Tibial nerve (tissue), 4 donors: Measurements from ENCODE around the gene KCNQ1. TPM values are rescaled to one million over a fixed set of nuclear protein-coding genes. Genes with fewer than 3 reads are reported as not detected.

Experiments
- DNase-seq, 2 donors: peaks; one replicate each; pipeline ENCODE4 v3.0.0-alpha.2; 2019; ENCODE audit warnings: low spot score in 2 of 2
- H3K27ac ChIP-seq, 4 donors: fragments of 200-600 bp; sonication (generic) in 3 of 4; one replicate each; pipeline ENCODE4 v1.5.1; 2017 to 2019; ENCODE audit warnings: mild to moderate bottlenecking in 1 of 4
- H3K27me3 ChIP-seq, 2 donors: fragments of 200-600 bp; sonication (generic) in 1 of 2; one replicate each; pipeline versions ENCODE4 v1.5.1 to v1.6.0; 2017 to 2019
- H3K36me3 ChIP-seq, 3 donors: fragments of 200-600 bp; sonication (generic); one replicate each; pipeline ENCODE4 v1.5.1; 2018 to 2019
- H3K4me1 ChIP-seq, 4 donors: fragments of 200-600 bp; sonication (generic) in 3 of 4; one replicate each; pipeline ENCODE4 v1.5.1; 2017 to 2019
- H3K4me3 ChIP-seq, 4 donors: fragments of 200-600 bp; sonication (generic) in 3 of 4; one replicate each; pipeline ENCODE4 v1.5.1; 2017 to 2019; ENCODE audit warnings: mild to moderate bottlenecking in 1 of 4, moderate library complexity in 1 of 4
- H3K9me3 ChIP-seq, 4 donors: fragments of 200-600 bp; sonication (generic) in 3 of 4; one replicate each; pipeline ENCODE4 v1.5.1; 2017 to 2019
- EP300 ChIP-seq, 2 donors: sonication (generic); formaldehyde crosslinking; IDR thresholded peaks; one replicate each; pipeline ENCODE4 v1.6.1; 2017; ENCODE audit warnings: antibody characterized with exemption in 2 of 2, mild to moderate bottlenecking in 1 of 2
- POLR2A ChIP-seq, 2 donors: fragments of 450-650 bp; IDR thresholded peaks; one replicate each; pipeline ENCODE4 v1.6.1; 2017; ENCODE audit warnings: antibody characterized with exemption in 2 of 2, mild to moderate bottlenecking in 2 of 2, moderate library complexity in 2 of 2
- WGBS, 2 donors: methylation state at CpG; one replicate each; pipeline ENCODE4 v1.1.5; 2018; 5-methylcytosine and 5-hydroxymethylcytosine counted together
- total RNA-seq, 4 donors: library from RNA; depleted of rRNA; stranded (reverse); fragments of >200 nt; gene quantifications; one replicate each; pipeline ENCODE4 v1.1.0, GENCODE V29; 2016
- TF ChIP-seq, protein P1 (sequence below), 5 experiments: fragments of 200-600 bp in 3 of 5; fragments of 450-650 bp in 2 of 5; sonication (generic) in 3 of 5; IDR thresholded peaks; one replicate each; pipeline ENCODE4 v1.5.1; 2016 to 2019; ENCODE audit warnings: antibody characterized with exemption in 5 of 5, mild to moderate bottlenecking in 3 of 5, moderate library complexity in 2 of 5

KCNQ1 gene
- total RNA-seq, 4 donors from 2014 or later: 3.5 to 11.4 (median 7.5) TPM

DNA sequence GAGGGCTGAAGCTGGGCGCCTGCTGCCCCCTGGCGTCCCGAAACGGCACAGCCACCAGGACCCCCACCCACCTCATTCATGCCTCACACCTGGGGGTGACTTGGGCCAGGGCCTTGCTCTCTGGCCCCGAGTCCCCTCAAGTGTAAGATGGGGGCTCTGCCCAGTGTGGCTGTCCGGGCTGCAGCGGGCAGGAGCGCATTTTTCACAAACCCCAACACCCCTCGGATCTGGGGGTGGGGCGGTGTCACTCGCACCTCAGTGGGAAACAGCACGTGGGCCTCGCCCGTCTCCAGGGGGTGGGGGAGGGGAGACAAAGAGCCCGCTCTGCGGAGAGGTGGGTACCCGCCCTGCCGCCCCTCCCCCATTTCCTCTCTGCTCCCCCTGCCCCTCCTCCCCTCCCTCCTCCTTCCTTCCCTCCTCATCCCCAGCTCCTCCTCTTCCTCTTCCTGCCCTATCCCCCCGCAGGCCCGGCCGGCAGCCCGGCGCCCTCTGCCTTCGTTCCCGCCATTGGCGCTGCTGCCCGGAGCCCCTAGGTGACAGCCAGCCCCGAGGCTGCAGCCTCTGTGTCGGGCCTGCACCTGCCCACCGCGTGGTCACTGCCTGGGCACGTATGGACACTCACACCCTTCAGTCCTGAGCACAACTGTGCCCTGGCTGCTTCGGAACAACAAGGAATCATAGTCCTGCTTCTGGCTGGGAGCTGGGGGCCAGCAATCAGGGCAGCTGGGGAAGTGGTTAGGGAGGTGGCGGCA lies 447.6 kb downstream of the KCNQ1 start:
- H3K36me3 ChIP-seq: no peaks in the 10 kb centered on the region
- H3K4me1 ChIP-seq: peaks cover 0 to 43% (median 21%) of the 10 kb centered on the region in 4 donors
- 6% methylated on average over 25 to 34 of the region's 34 CpGs for WGBS, 2 donors
- H3K27me3 ChIP-seq: no peaks in the 10 kb centered on the region
- peak overlapping the region; percentile 46 to 79 (median 69) for H3K27ac ChIP-seq
- TF ChIP-seq POLR2A (IDR thresholded peaks at IDR 0.05): no peak
- no peak for TF ChIP-seq EP300 (IDR thresholded peaks at IDR 0.05)
- TF ChIP-seq, protein P1, sequence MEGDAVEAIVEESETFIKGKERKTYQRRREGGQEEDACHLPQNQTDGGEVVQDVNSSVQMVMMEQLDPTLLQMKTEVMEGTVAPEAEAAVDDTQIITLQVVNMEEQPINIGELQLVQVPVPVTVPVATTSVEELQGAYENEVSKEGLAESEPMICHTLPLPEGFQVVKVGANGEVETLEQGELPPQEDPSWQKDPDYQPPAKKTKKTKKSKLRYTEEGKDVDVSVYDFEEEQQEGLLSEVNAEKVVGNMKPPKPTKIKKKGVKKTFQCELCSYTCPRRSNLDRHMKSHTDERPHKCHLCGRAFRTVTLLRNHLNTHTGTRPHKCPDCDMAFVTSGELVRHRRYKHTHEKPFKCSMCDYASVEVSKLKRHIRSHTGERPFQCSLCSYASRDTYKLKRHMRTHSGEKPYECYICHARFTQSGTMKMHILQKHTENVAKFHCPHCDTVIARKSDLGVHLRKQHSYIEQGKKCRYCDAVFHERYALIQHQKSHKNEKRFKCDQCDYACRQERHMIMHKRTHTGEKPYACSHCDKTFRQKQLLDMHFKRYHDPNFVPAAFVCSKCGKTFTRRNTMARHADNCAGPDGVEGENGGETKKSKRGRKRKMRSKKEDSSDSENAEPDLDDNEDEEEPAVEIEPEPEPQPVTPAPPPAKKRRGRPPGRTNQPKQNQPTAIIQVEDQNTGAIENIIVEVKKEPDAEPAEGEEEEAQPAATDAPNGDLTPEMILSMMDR (IDR thresholded peaks at IDR 0.05): peak; percentile 87 to 99 (median 95)
- H3K4me3 ChIP-seq: peak overlapping the region; percentile 22 to 56 (median 42)
- no peaks in the 10 kb centered on the region for H3K9me3 ChIP-seq
- DNase-seq: peak in 1 of 2 donors; percentile 20

DNA sequence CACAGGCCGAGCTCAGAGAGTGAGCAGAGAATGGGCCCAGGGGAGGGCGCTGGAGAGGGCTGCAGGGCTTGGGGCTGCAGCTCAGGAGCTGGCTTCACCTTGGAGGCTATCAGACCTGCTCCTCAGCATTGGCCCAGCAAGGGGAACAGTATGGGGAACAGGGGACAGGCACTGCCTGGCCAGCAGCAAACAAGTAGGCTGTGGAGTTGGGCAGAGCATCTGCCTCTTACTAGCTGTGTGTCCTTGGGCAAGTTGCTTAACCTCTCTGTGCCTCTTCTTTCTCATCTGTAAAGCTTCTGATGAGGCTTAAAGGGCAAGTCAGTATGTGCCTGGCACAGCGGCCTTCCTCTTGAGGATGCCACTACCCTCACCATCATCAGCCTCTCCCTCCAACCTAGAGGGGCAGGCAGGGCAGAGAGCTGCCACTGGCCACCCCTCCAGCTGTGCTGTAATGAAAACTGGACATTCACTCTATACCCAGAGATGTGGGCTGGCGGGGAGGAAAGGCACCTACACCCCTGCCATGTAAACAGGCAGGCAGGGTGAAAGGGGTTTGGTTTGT lies 448.2 kb downstream of the KCNQ1 start:
- TF ChIP-seq, protein P1 (IDR thresholded peaks at IDR 0.05): no peak
- TF ChIP-seq EP300 (IDR thresholded peaks at IDR 0.05): no peak
- TF ChIP-seq POLR2A (IDR thresholded peaks at IDR 0.05): no peak
- peak overlapping the region in 3 of 4 donors; percentile 66 to 79 (median 72) for H3K27ac ChIP-seq
- H3K4me1 ChIP-seq: peaks cover 0 to 38% (median 21%) of the 10 kb centered on the region in 4 donors
- no peaks in the 10 kb centered on the region for H3K27me3 ChIP-seq
- H3K36me3 ChIP-seq: no peaks in the 10 kb centered on the region
- H3K4me3 ChIP-seq: peak overlapping the region in 2 of 4 donors; percentile 48 to 56
- no peaks in the 10 kb centered on the region for H3K9me3 ChIP-seq
- WGBS, 2 donors: 53 to 55% methylated on average over 4 of the region's 4 CpGs
- DNase-seq: no peak

DNA sequence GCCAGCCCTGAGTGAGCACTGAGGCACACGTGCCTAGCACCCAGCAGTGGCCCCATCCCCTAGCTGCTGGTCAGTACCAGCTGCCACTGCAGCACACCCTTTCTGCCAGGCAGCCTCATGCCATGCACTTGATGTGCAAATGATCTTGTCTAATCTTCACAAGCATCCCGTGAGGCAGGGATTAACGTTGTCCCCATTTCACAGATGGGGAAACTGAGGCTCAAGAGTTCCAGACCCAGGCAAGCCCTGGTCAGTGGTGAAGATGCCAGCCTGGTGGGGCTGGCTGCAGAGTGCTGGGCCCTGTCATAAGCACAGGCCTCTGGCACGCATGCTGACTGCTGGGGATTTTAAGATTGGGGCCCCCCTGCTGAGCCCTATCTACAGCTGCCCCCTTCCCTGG lies 449.1 kb downstream of the KCNQ1 start:
- TF ChIP-seq EP300 (IDR thresholded peaks at IDR 0.05): no peak
- no peak for TF ChIP-seq POLR2A (IDR thresholded peaks at IDR 0.05)
- TF ChIP-seq, protein P1 (IDR thresholded peaks at IDR 0.05): no peak
- H3K27me3 ChIP-seq: no peaks in the 10 kb centered on the region
- H3K36me3 ChIP-seq: no peaks in the 10 kb centered on the region
- WGBS, 2 donors: 80 to 91% methylated on average over 4 of the region's 4 CpGs
- DNase-seq: no peak
- no peaks in the 10 kb centered on the region for H3K9me3 ChIP-seq
- H3K27ac ChIP-seq: no peak overlapping the region
- H3K4me3 ChIP-seq: no peak overlapping the region
- peaks cover 0 to 41% (median 27%) of the 10 kb centered on the region in 4 donors for H3K4me1 ChIP-seq

DNA sequence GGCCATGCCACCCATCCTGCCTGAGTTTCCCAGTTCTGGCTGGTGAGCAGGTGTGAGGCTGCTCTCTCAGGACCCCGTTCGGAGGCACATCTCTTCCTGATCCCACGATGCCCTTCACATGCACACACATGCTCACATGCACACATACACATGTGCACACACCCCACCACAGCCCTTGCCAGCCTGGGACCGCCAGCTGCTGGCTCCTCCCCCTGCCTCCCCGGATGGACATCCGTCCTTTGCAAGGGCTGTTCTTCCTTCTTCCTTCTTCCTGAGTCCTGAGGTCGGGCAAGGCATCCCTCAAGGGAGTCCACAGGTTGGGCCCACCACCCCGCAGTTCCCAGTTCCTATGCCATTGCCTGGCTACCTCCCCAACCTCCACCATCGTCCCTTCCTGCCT lies 451.2 kb downstream of the KCNQ1 start:
- Histone ChIP-seq H3K27ac (no peak overlapping the region), H3K4me3 (no peak overlapping the region), H3K9me3 (no peaks in the 10 kb centered on the region), H3K4me1 (peaks cover 0 to 48% (median 25%) of the 10 kb centered on the region in 4 donors), H3K36me3 (no peaks in the 10 kb centered on the region), H3K27me3 (no peaks in the 10 kb centered on the region)
- TF ChIP-seq EP300 (IDR thresholded peaks at IDR 0.05) (no peak), POLR2A (IDR thresholded peaks at IDR 0.05) (no peak)
- 68 to 75% methylated on average over 9 of the region's 9 CpGs for WGBS, 2 donors
- DNase-seq: no peak

DNA sequence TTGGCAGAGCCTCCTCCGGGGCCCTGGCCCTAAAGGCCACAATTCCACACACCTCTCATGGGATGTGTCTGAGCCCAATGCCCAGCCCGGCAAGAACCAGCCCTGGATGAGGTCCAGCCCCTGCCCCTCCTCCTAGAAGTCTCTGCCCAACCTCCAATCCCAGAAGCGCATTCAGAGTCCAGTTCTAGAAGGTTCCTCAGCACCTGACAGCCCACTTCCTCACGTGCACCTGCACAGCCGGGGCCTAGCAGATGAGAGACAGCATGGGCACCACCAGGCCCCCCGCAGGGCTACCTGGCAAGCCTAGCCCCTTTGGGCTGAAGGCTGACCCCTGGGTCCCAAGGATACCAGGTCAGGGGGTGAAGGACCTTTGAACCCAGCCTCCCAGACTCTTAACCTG lies 452.2 kb downstream of the KCNQ1 start:
- Histone ChIP-seq H3K27me3 (no peaks in the 10 kb centered on the region), H3K9me3 (no peaks in the 10 kb centered on the region), H3K27ac (no peak overlapping the region), H3K36me3 (no peaks in the 10 kb centered on the region), H3K4me1 (peaks cover 0 to 48% (median 24%) of the 10 kb centered on the region in 4 donors), H3K4me3 (no peak overlapping the region)
- no peak for DNase-seq
- 86 to 93% methylated on average over 3 to 6 of the region's 6 CpGs for WGBS, 2 donors
- TF ChIP-seq, protein P1 (IDR thresholded peaks at IDR 0.05): no peak
- TF ChIP-seq EP300 (IDR thresholded peaks at IDR 0.05): no peak
- no peak for TF ChIP-seq POLR2A (IDR thresholded peaks at IDR 0.05)
